HG03354 (cell line): ENCODE measurements around the gene BSDC1.
"Not testable (repeated sequence)": the region's sequence is repeated elsewhere in the genome, so short reads cannot be mapped to it uniquely, and the experiment has no call there.

Experiments used
- ATAC-seq: cut with Tn5 transposase; IDR thresholded peaks from one replicate; pipeline ENCODE4 v1.9.1; 2021; ENCODE audit warnings: mild to moderate bottlenecking; ENCODE audit not compliant: unreplicated experiment, poor library complexity, severe bottlenecking

Gene BSDC1

GRCh38 chr1:32394141-32394889, at the start of gene BSDC1:
Gene BSDC1 (minus strand): TSS chr1:32394441. CDS start chr1:32394414, 27 bp downstream.
- ATAC-seq: peak; percentile 97

GRCh38 chr1:32441467-32441866, 47.2 kb upstream of the BSDC1 start:
- ATAC-seq: not testable (repeated sequence)

- not testable (repeated sequence) for ATAC-seq
Observed at GRCh38 chr1:32438777-32439176, 44.5 kb upstream of the BSDC1 start.

- no peak for ATAC-seq
Observed at GRCh38 chr1:32438136-32438535, 43.9 kb upstream of the BSDC1 start.

- ATAC-seq: no peak
Observed at GRCh38 chr1:32431736-32432400, 37.6 kb upstream of the BSDC1 start.

GRCh38 chr1:32427264-32427963, 33.2 kb upstream of the BSDC1 start:
- ATAC-seq: no peak

GRCh38 chr1:32426489-32427255, 32.4 kb upstream of the BSDC1 start:
- no peak for ATAC-seq

GRCh38 chr1:32421775-32422174, 27.5 kb upstream of the BSDC1 start:
- ATAC-seq: no peak

- no peak for ATAC-seq
Observed at GRCh38 chr1:32414186-32414886, 20.1 kb upstream of the BSDC1 start.

- no peak for ATAC-seq
Observed at GRCh38 chr1:32413507-32414185, 19.4 kb upstream of the BSDC1 start.

- ATAC-seq: no peak
Observed at GRCh38 chr1:32411261-32411660, 17.0 kb upstream of the BSDC1 start.

GRCh38 chr1:32406629-32407111, 12.4 kb upstream of the BSDC1 start:
- ATAC-seq: no peak

- no peak for ATAC-seq
Observed at GRCh38 chr1:32405672-32406467, 11.6 kb upstream of the BSDC1 start.

GRCh38 chr1:32404946-32405345, 10.7 kb upstream of the BSDC1 start:
- ATAC-seq: no peak

- no peak for ATAC-seq
Observed at GRCh38 chr1:32400876-32401631, 6.8 kb upstream of the BSDC1 start.

- ATAC-seq: no peak
Observed at GRCh38 chr1:32399843-32400242, 5.6 kb upstream of the BSDC1 start.

GRCh38 chr1:32398401-32398800, 4.2 kb upstream of the BSDC1 start:
- no peak for ATAC-seq
